SK-N-SH (cell line): Measurements from ENCODE around the gene ARHGEF26. TPM values are rescaled to one million over a fixed set of nuclear protein-coding genes. Genes with fewer than 3 reads are reported as not detected.

Source experiments
- CTCF ChIA-PET: fragments of 300-600, 350-600 bp; formaldehyde crosslinking; extraction: SDS; loops from one replicate; lab custom pipeline; 2021; lab: Yijun Ruan, JAX
- POLR2A ChIA-PET: fragments of 350-600 bp; sonication (Branson Sonifier 250); formaldehyde crosslinking; extraction: SDS; loops from one replicate; lab custom pipeline; 2020; ENCODE audit warnings: antibody characterized with exemption, inconsistent platforms; lab: Yijun Ruan, JAX
- DNase-seq: peaks from one replicate; pipeline ENCODE4 v3.0.0; 2012
- H2AFZ ChIP-seq: fragments of 200-600 bp; sonication (generic); 2 replicates; pipeline ENCODE4 v1.8.1; 2016; ENCODE audit warnings: antibody characterized with exemption, mild to moderate bottlenecking, low read depth
- H3F3A ChIP-seq: fragments of 200-600 bp; sonication (generic); replicated peaks from 2 replicates; pipeline ENCODE3; 2016; ENCODE audit warnings: antibody characterized with exemption, mild to moderate bottlenecking; ENCODE audit not compliant: insufficient read depth
- H3K27ac ChIP-seq, 2 experiments: fragments of 200-500 bp in 1 of 2; fragments of 200-600 bp in 1 of 2; sonication (Bioruptor generic) in 1 of 2; sonication (generic), shearing (Covaris generic) in 1 of 2; 2 replicates each; pipeline versions ENCODE4 v1.5.1 to v1.6.1; 2014 to 2016; ENCODE audit warnings: low read depth in 2 of 2, inconsistent platforms in 1 of 2, low read length in 1 of 2, mild to moderate bottlenecking in 1 of 2, mixed read lengths in 1 of 2
- H3K27me3 ChIP-seq: fragments of 200-600 bp; sonication (generic), shearing (Covaris generic); 2 replicates; pipeline ENCODE4 v1.6.1; 2016; ENCODE audit warnings: mixed run types; ENCODE audit not compliant: insufficient read depth
- H3K36me3 ChIP-seq, 2 experiments: fragments of 200-500 bp in 1 of 2; fragments of 200-600 bp in 1 of 2; sonication (Bioruptor generic) in 1 of 2; sonication (generic) in 1 of 2; replicated peaks in 1 of 2; 2 replicates each; pipeline versions ENCODE3 to v1.5.1; 2014 to 2016; ENCODE audit warnings: low read length in 1 of 2, mild to moderate bottlenecking in 1 of 2; ENCODE audit not compliant: insufficient read depth in 2 of 2, control insufficient read depth in 1 of 2
- H3K4me1 ChIP-seq, 2 experiments: fragments of 200-500 bp in 1 of 2; fragments of 200-600 bp in 1 of 2; sonication (Bioruptor generic) in 1 of 2; sonication (generic), shearing (Covaris generic) in 1 of 2; 2 replicates each; pipeline versions ENCODE4 v1.5.1 to v1.6.1; 2014 to 2016; ENCODE audit warnings: low read depth in 1 of 2, low read length in 1 of 2, mixed run types in 1 of 2; ENCODE audit not compliant: insufficient read depth in 2 of 2, control insufficient read depth in 1 of 2
- H3K4me2 ChIP-seq: fragments of 200-600 bp; sonication (generic), shearing (Covaris generic); 2 replicates; pipeline ENCODE4 v1.6.1; 2017; ENCODE audit warnings: mixed run types
- H3K4me3 ChIP-seq, 2 experiments: fragments of 200-500 bp in 1 of 2; fragments of 200-600 bp in 1 of 2; sonication (Bioruptor generic) in 1 of 2; sonication (generic), shearing (Covaris generic) in 1 of 2; 2 replicates each; pipeline versions ENCODE4 v1.5.1 to v1.8.1; 2014 to 2016; ENCODE audit warnings: low read depth in 2 of 2, inconsistent platforms in 1 of 2, low read length in 1 of 2, mild to moderate bottlenecking in 1 of 2, mixed read lengths in 1 of 2, moderate library complexity in 1 of 2
- H3K79me2 ChIP-seq: fragments of 200-600 bp; sonication (generic); 2 replicates; pipeline ENCODE4 v1.8.1; 2017; ENCODE audit warnings: mild to moderate bottlenecking; ENCODE audit not compliant: insufficient read depth
- H3K9ac ChIP-seq: fragments of 200-600 bp; sonication (generic); 2 replicates; pipeline ENCODE4 v1.6.1; 2017; ENCODE audit warnings: mixed run types
- H3K9me2 ChIP-seq: fragments of 200-600 bp; sonication (generic); 2 replicates; pipeline ENCODE4 v1.6.1; 2017; ENCODE audit warnings: mixed run types
- H3K9me3 ChIP-seq: fragments of 200-600 bp; sonication (generic); 2 replicates; pipeline ENCODE4 v1.6.1; 2017; ENCODE audit warnings: mixed run types, mild to moderate bottlenecking, moderate library complexity
- H4K20me1 ChIP-seq: fragments of 200-600 bp; sonication (generic); 2 replicates; pipeline ENCODE4 v1.6.1; 2017; ENCODE audit warnings: mild to moderate bottlenecking, mixed run types; ENCODE audit not compliant: insufficient read depth
- CTCF ChIP-seq: fragments of 200-600 bp; sonication (generic); IDR thresholded peaks from 2 replicates; pipeline ENCODE4 v1.6.1; 2017; ENCODE audit warnings: antibody characterized with exemption, mild to moderate bottlenecking, moderate library complexity
- ELF1 ChIP-seq: IDR thresholded peaks from 2 replicates; pipeline ENCODE4 v1.4.0; 2012
- FOXM1 ChIP-seq: IDR thresholded peaks from 2 replicates; pipeline ENCODE4 v1.4.0; 2012; ENCODE audit warnings: low read depth, mild to moderate bottlenecking
- GATA2 ChIP-seq: sonication (generic); formaldehyde crosslinking; IDR thresholded peaks from 2 replicates; pipeline ENCODE4 v1.5.0; 2020; ENCODE audit warnings: mild to moderate bottlenecking, missing genetic modification reagents
- MAX ChIP-seq: IDR thresholded peaks from 2 replicates; pipeline ENCODE4 v1.4.0; 2012; ENCODE audit warnings: low read depth
- MXI1 ChIP-seq: IDR thresholded peaks from 2 replicates; pipeline ENCODE4 v1.6.1; 2012; ENCODE audit warnings: mild to moderate bottlenecking, low read depth, low read length, improper control_type of control experiment
- PBX3 ChIP-seq: IDR thresholded peaks from 2 replicates; pipeline ENCODE4; 2012
- POLR2AphosphoS5 ChIP-seq: IDR thresholded peaks from 2 replicates; pipeline ENCODE4 v1.6.1; 2012; ENCODE audit warnings: low read depth, low read length
- RAD21 ChIP-seq: IDR thresholded peaks from 2 replicates; pipeline ENCODE4 v1.6.1; 2012; ENCODE audit warnings: mild to moderate bottlenecking, low read length
- SMC3 ChIP-seq: IDR thresholded peaks from 2 replicates; pipeline ENCODE4 v1.6.1; 2012; ENCODE audit warnings: low read depth, low read length, improper control_type of control experiment
- USF1 ChIP-seq: IDR thresholded peaks from 2 replicates; pipeline ENCODE4 v1.4.0; 2012; ENCODE audit warnings: low read depth, borderline replicate concordance
- USF2 ChIP-seq: fragments of 150-350 bp; IDR thresholded peaks from 2 replicates; pipeline ENCODE4 v1.6.1; 2017; ENCODE audit warnings: antibody characterized with exemption, low read length, low read depth, borderline replicate concordance
- ZBTB33 ChIP-seq: IDR thresholded peaks from 2 replicates; pipeline ENCODE4 v1.4.0; 2012; ENCODE audit warnings: low read depth, borderline replicate concordance
- WGBS: methylation state at CpG from one replicate; pipeline ENCODE4 v1.1.6; 2017; ENCODE audit warnings: low lambda C conversion rate; 5-methylcytosine and 5-hydroxymethylcytosine counted together
- polyA plus RNA-seq, 3 experiments: library from polyadenylated mRNA; depleted of rRNA; stranded (reverse); fragments of >200 nt; gene quantifications; 2 replicates each; pipeline ENCODE4 v1.2.3, GENCODE V29; 2012

ARHGEF26 gene
- polyA plus RNA-seq, 1 of the 3 experiments (the other 2 are of a cell fraction): 1.2 TPM

- H3K4me3 ChIP-seq: no peak overlapping the region
- no peaks in the 10 kb centered on the region for H3F3A ChIP-seq
- TF ChIP-seq ELF1 (no peak), USF2 (no peak), USF1 (no peak), SMC3 (no peak), MAX (no peak), POLR2AphosphoS5 (no peak), GATA2 (CRISPR knock-in tag) (no peak), MXI1 (no peak), ZBTB33 (no peak), FOXM1 (no peak), RAD21 (no peak), PBX3 (no peak), CTCF (no peak)
- no peaks in the 10 kb centered on the region for H3K27me3 ChIP-seq
- POLR2A ChIA-PET: no interaction called here
- no peaks in the 10 kb centered on the region for H3K9me3 ChIP-seq
- DNase-seq: no peak
- WGBS: 77% methylated on average over 6 of the region's 6 CpGs
- no peaks in the 10 kb centered on the region for H3K79me2 ChIP-seq
- H2AFZ ChIP-seq: no peak overlapping the region
- no peaks in the 10 kb centered on the region for H3K9me2 ChIP-seq
- CTCF ChIA-PET: interaction anchor here (3.2 kb wide), 1 partner anchor 29 kb away, joined by 13 read pairs; no protein-coding TSS in a partner anchor
- no peak overlapping the region for H3K27ac ChIP-seq
- H3K4me1 ChIP-seq: no peaks in the 10 kb centered on the region
- no peaks in the 10 kb centered on the region for H3K36me3 ChIP-seq
- no peaks in the 10 kb centered on the region for H4K20me1 ChIP-seq
- H3K9ac ChIP-seq: no peak overlapping the region
- H3K4me2 ChIP-seq: no peak overlapping the region
Observed at GRCh38 chr3:154224366-154224765, 103.2 kb downstream of the ARHGEF26 start.
